Measurements from ENCODE around the gene HCAR3. TPM values are rescaled to one million over a fixed set of nuclear protein-coding genes. Genes with fewer than 3 reads are reported as not detected.

The HCAR3 gene
- total and polyA plus RNA-seq, 7 experiments from 2014 or later, result 0.22 to 24.6 (median 3.2) TPM; not detected in 4

DNA sequence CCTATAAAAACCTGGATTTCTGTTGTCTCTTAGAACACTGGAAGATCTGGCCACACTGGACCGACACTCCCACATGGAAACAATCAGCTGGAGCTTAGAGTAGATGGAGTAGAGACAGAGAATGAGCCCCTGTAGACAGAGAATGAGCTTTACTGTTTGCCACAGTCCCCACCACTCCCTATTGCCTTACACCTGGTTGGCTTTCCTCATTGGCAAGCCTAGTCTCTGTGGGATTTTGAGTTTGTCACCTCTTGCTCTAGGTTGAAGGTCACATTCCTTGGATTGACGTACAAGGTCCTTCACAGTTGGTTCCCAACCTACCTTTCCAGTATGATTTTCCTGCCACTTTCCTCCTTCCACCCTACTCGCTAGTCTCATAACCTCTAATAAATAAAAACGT, 16.0 kb upstream of the HCAR3 start:
- Mint-ChIP-seq H3K27ac (peak overlapping the region; percentile 4 to 83 (median 45)), H3K27me3 (peaks cover 0 to 4% (median 0%) of the 10 kb centered on the region in 5 donors), H3K9me3 (peaks cover 0 to 10% (median 0%) of the 10 kb centered on the region in 11 donors), H3K36me3 (peaks cover 0 to 6% (median 0%) of the 10 kb centered on the region in 5 donors), H3K4me1 (peaks cover 20 to 63% (median 47%) of the 10 kb centered on the region in 7 donors), H3K4me3 (peak overlapping the region in 8 of 10 donors; percentile 17 to 74 (median 68))
- CTCF ChIA-PET, result no interaction called here
- H3K4me3 ChIP-seq (ENCODE audit: low read length), result no peak overlapping the region
- H3K27me3 ChIP-seq (ENCODE audit: control insufficient read depth in 2 of 2, insufficient read depth in 2 of 2, low read length in 2 of 2), result no peaks in the 10 kb centered on the region
- POLR2A ChIA-PET, result interaction anchor here (0.7 kb wide), 1 partner anchor 10 kb away, joined by 4 read pairs; no protein-coding TSS in a partner anchor
- peak overlapping the region; percentile 23 for H3K27ac ChIP-seq (ENCODE audit: low read depth, low read length)
- ATAC-seq (no peak), DNase-seq (no peak)
- no peaks in the 10 kb centered on the region for H3K9me3 ChIP-seq (ENCODE audit: control insufficient read depth in 2 of 3, low read length in 3 of 3)
- intact Hi-C loops (cut with micrococcal nuclease), result loop anchor here in 1 of 2 donors (5.0 kb wide), 1 partner anchor 85 kb away; no protein-coding TSS in a partner anchor
- H3K4me1 ChIP-seq (ENCODE audit: control insufficient read depth in 2 of 2, insufficient read depth in 2 of 2, low read length in 2 of 2), result peaks cover 0 to 25% of the 10 kb centered on the region in 2 donors
- no peaks in the 10 kb centered on the region for H3K36me3 ChIP-seq (ENCODE audit: control insufficient read depth in 2 of 3, insufficient read depth in 3 of 3, low read length in 3 of 3)

DNA sequence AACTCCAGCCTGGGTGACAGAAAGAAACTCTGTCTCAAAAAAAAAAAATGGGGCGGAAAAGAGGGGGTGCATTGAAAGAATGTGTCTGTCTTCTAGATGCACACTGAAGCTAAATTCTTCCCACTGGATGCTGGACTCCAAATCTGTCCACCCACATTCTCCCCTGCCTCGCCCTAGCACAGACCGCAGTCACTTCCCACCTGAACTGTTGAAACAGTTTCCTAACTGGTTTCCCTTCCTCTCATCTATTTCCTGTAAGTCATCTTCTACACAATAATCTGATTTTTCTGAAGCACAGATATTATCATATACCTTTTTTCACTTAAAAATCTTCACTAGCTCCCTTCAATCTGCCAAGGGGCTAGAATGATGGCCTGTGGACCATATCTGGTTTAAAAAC, 15.6 kb upstream of the HCAR3 start:
- CTCF ChIA-PET, result no interaction called here
- H3K27me3 Mint-ChIP-seq, result peaks cover 0 to 4% (median 0%) of the 10 kb centered on the region in 5 donors
- peak overlapping the region; percentile 23 for H3K27ac ChIP-seq (ENCODE audit: low read depth, low read length)
- H3K27me3 ChIP-seq (ENCODE audit: control insufficient read depth in 2 of 2, insufficient read depth in 2 of 2, low read length in 2 of 2), result no peaks in the 10 kb centered on the region
- peak overlapping the region; percentile 4 to 83 (median 45) for H3K27ac Mint-ChIP-seq
- ATAC-seq, result peak; percentile 68
- no peak overlapping the region for H3K4me3 ChIP-seq (ENCODE audit: low read length)
- intact Hi-C loops (cut with micrococcal nuclease), result loop anchor here in 1 of 2 donors (5.0 kb wide), 1 partner anchor 85 kb away; no protein-coding TSS in a partner anchor
- peak in 6 of 9 donors; percentile 5 to 53 (median 22) for DNase-seq
- peak overlapping the region in 9 of 10 donors; percentile 17 to 74 (median 66) for H3K4me3 Mint-ChIP-seq
- peaks cover 0 to 6% (median 0%) of the 10 kb centered on the region in 5 donors for H3K36me3 Mint-ChIP-seq
- H3K4me1 ChIP-seq (ENCODE audit: control insufficient read depth in 2 of 2, insufficient read depth in 2 of 2, low read length in 2 of 2), result peaks cover 0 to 25% of the 10 kb centered on the region in 2 donors
- H3K4me1 Mint-ChIP-seq, result peaks cover 20 to 66% (median 47%) of the 10 kb centered on the region in 7 donors
- peaks cover 0 to 10% (median 0%) of the 10 kb centered on the region in 11 donors for H3K9me3 Mint-ChIP-seq
- POLR2A ChIA-PET, result no interaction called here
- H3K9me3 ChIP-seq (ENCODE audit: control insufficient read depth in 2 of 3, low read length in 3 of 3), result no peaks in the 10 kb centered on the region
- no peaks in the 10 kb centered on the region for H3K36me3 ChIP-seq (ENCODE audit: control insufficient read depth in 2 of 3, insufficient read depth in 3 of 3, low read length in 3 of 3)

DNA sequence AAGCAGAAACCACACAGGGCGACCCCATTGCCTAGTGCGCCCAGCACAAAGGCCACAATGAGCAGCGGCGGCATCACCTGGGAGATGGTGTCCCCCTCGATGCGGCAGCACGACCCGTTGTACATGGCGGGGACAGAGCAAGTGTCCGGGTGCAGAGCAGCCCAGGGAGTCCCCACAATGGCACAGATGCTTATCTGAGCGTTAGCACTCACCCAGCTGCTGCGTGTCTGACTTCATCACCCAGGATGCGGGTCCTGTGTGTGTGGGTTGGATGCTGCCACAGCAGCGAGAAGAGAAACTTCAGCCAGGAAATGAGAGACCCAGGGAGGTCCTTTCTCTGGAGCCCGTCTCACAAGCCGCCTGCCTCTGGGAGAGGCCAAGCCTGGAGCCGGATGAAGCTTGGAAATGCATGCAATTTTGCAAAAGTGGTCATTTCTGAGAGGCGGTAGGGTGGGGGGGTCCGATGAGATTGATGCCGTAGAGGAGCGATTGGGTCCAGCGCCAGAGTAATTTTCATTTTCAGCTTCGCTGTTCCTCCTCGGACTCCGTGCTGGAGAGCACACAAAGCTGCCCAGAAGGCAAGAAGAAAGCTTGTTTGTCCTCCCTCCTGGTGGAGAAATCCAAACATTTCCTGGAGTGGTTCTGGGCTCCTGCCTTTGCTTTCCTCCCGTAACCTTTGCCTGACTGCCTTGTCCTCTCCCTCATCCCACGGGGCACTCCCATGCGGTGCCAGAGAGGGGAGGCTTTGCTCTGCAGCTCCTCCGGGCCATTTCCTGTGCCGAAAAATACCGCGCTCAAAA, 13.8 kb upstream of the HCAR3 start, which contains the start of gene HCAR1:
Gene HCAR1, minus strand, starts transcription at position 630 of the 800 bp plus-strand sequence. Its CDS starts 505 bp downstream, at position 125.
- H3K27me3 Mint-ChIP-seq, result peaks cover 0 to 4% (median 0%) of the 10 kb centered on the region in 5 donors
- H3K36me3 ChIP-seq (ENCODE audit: control insufficient read depth in 2 of 3, insufficient read depth in 3 of 3, low read length in 3 of 3), result no peaks in the 10 kb centered on the region
- DNase-seq (peak in 7 of 9 donors; percentile 5 to 75 (median 48)), ATAC-seq (peak; percentile 63)
- H3K27ac Mint-ChIP-seq, result peak within 1 kb of the TSS in 8 of 9 donors; percentile 18 to 91 (median 51)
- H3K9me3 Mint-ChIP-seq, result peaks cover 0 to 5% (median 0%) of the 10 kb centered on the region in 11 donors
- ChIA-PET POLR2A (interaction anchor here (1.0 kb wide), 1 partner anchor 503 kb away, joined by 3 read pairs; the partner anchor contains the start of genes MPHOSPH9 and MTRFR), CTCF (no interaction called here)
- H3K4me1 Mint-ChIP-seq, result peaks cover 22 to 80% (median 55%) of the 10 kb centered on the region in 7 donors
- no peaks in the 10 kb centered on the region for H3K27me3 ChIP-seq (ENCODE audit: control insufficient read depth in 2 of 2, insufficient read depth in 2 of 2, low read length in 2 of 2)
- H3K9me3 ChIP-seq (ENCODE audit: control insufficient read depth in 2 of 3, low read length in 3 of 3), result no peaks in the 10 kb centered on the region
- intact Hi-C loops (cut with micrococcal nuclease), result loop anchor here in 1 of 2 donors (5.0 kb wide), 1 partner anchor 83 kb away; no protein-coding TSS in a partner anchor
- peak within 1 kb of the TSS; percentile 30 to 78 (median 63) for H3K4me3 Mint-ChIP-seq
- no peak within 1 kb of the TSS for H3K27ac ChIP-seq (ENCODE audit: low read depth, low read length)
- H3K36me3 Mint-ChIP-seq, result peaks cover 0 to 4% (median 0%) of the 10 kb centered on the region in 5 donors
- peak within 1 kb of the TSS; percentile 31 for H3K4me3 ChIP-seq (ENCODE audit: low read length)
- peaks cover 0 to 25% of the 10 kb centered on the region in 2 donors for H3K4me1 ChIP-seq (ENCODE audit: control insufficient read depth in 2 of 2, insufficient read depth in 2 of 2, low read length in 2 of 2)

DNA sequence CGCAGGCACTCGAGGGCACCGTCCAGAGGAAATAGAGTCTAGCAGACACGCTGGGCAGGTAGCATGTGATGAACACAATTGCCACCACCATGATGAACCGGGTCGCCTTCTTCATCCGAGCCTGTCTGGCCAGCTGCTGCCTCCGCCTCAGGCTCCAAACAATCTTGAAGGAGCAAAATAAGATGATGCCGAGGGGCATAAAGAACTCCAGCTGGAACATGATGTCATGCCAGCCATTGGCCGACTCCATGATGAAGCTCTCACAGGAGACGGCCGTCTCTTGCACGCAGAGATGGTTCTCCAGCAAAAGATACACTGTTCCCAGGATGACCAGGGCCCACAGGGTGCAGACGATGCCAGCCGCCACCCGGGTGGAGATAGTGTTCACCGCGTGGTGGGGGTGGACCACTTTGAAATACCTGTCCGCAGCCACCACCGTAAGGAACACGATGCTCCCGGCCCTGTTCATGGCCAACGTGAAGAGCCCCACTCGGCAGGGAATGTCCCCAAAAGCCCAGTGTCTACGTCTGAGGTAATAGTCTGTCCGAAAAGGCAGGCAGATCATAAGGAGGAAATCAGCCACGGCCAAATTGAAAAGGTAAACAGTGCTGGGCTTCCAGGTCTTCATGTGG, 13.1 kb upstream of the HCAR3 start:
- Histone ChIP-seq H3K4me1 (ENCODE audit: control insufficient read depth in 2 of 2, insufficient read depth in 2 of 2, low read length in 2 of 2) (peaks cover 0 to 25% of the 10 kb centered on the region in 2 donors), H3K9me3 (ENCODE audit: control insufficient read depth in 2 of 3, low read length in 3 of 3) (no peaks in the 10 kb centered on the region), H3K27ac (ENCODE audit: low read depth, low read length) (no peak overlapping the region), H3K36me3 (ENCODE audit: control insufficient read depth in 2 of 3, insufficient read depth in 3 of 3, low read length in 3 of 3) (no peaks in the 10 kb centered on the region), H3K4me3 (ENCODE audit: low read length) (peak overlapping the region; percentile 31), H3K27me3 (ENCODE audit: control insufficient read depth in 2 of 2, insufficient read depth in 2 of 2, low read length in 2 of 2) (no peaks in the 10 kb centered on the region)
- Mint-ChIP-seq H3K4me3 (peak overlapping the region in 9 of 10 donors; percentile 30 to 78 (median 63)), H3K36me3 (peaks cover 0 to 4% (median 0%) of the 10 kb centered on the region in 5 donors), H3K27ac (peak overlapping the region in 8 of 9 donors; percentile 18 to 91 (median 60)), H3K4me1 (peaks cover 22 to 87% (median 55%) of the 10 kb centered on the region in 7 donors), H3K27me3 (peaks cover 0 to 4% (median 0%) of the 10 kb centered on the region in 5 donors), H3K9me3 (peaks cover 0 to 5% (median 0%) of the 10 kb centered on the region in 11 donors)
- DNase-seq (no peak), ATAC-seq (no peak)
- intact Hi-C loops (cut with micrococcal nuclease), result loop anchor here in 1 of 2 donors (1.0 to 5.0 kb wide), 2 partner anchors 23 to 82 kb away; partner anchors contain the start of gene DENR
- ChIA-PET POLR2A (interaction anchor here (1.0 kb wide), 1 partner anchor 503 kb away, joined by 3 read pairs; the partner anchor contains the start of genes MPHOSPH9 and MTRFR), CTCF (no interaction called here)

DNA sequence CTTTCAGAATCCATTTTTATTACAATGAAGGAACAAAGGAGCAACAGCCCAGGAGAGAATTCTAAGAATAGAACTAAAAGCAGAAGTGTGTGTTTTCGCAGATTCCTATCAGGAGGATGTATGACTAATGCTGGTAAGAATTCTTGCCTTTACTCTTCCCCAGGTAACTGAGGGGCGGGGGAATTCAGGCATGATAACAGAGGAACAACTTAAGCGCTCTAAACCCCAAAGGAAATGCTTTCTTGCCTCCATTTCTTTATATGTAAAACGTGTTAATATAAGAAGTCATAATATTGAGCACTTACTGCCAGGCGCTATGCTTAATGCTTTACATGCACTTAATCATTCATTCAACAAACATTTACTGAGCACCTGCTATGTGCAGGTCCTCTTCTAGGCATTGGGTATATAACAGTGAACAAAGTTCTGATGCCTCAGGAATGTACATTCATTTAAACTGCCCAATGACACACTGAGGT, 9.5 kb upstream of the HCAR3 start:
- ChIA-PET CTCF (interaction anchor here (0.6 kb wide), 1 partner anchor 381 kb away, joined by 3 read pairs; no protein-coding TSS in a partner anchor), POLR2A (interaction anchor here (0.5 kb wide), 1 partner anchor 13 kb away, joined by 3 read pairs; no protein-coding TSS in a partner anchor)
- ATAC-seq, result peak; percentile 69
- no peak overlapping the region for H3K4me3 ChIP-seq (ENCODE audit: low read length)
- H3K36me3 ChIP-seq (ENCODE audit: control insufficient read depth in 2 of 3, insufficient read depth in 3 of 3, low read length in 3 of 3), result no peaks in the 10 kb centered on the region
- intact Hi-C loops (cut with micrococcal nuclease), result no loop called here
- H3K27me3 ChIP-seq (ENCODE audit: control insufficient read depth in 2 of 2, insufficient read depth in 2 of 2, low read length in 2 of 2), result no peaks in the 10 kb centered on the region
- H3K4me1 ChIP-seq (ENCODE audit: control insufficient read depth in 2 of 2, insufficient read depth in 2 of 2, low read length in 2 of 2), result peaks cover 0 to 14% of the 10 kb centered on the region in 2 donors
- Mint-ChIP-seq H3K27me3 (no peaks in the 10 kb centered on the region), H3K4me3 (peak overlapping the region in 1 of 10 donors; percentile 57), H3K36me3 (peaks cover 0 to 3% (median 0%) of the 10 kb centered on the region in 5 donors), H3K27ac (peak overlapping the region in 4 of 9 donors; percentile 17 to 62 (median 38)), H3K4me1 (peaks cover 0 to 70% (median 27%) of the 10 kb centered on the region in 7 donors), H3K9me3 (no peaks in the 10 kb centered on the region)
- peak in 1 of 9 donors; percentile 47 for DNase-seq
- H3K9me3 ChIP-seq (ENCODE audit: control insufficient read depth in 2 of 3, low read length in 3 of 3), result no peaks in the 10 kb centered on the region
- no peak overlapping the region for H3K27ac ChIP-seq (ENCODE audit: low read depth, low read length)

All from naive thymus-derived CD4-positive, alpha-beta T cell (primary cell).